B cell (primary cell): ENCODE measurements around the gene FOXI1. TPM values are rescaled to one million over a fixed set of nuclear protein-coding genes. Genes with fewer than 3 reads are reported as not detected.

Experiments
- ATAC-seq: fragments of 200-7000 bp; cut with Tn5 transposase; one replicate; pipeline ENCODE4 v1.10.0; 2021; ENCODE audit warnings: low read depth, mild to moderate bottlenecking, moderate number of reproducible peaks, moderate library complexity
- CTCF ChIA-PET: fragments of 350-600 bp; sonication (Branson Sonifier 250); formaldehyde crosslinking; loops from one replicate; lab custom pipeline; 2021; ENCODE audit warnings: antibody characterized with exemption, inconsistent platforms; lab: Charles Lee
- POLR2A ChIA-PET: fragments of 350-600 bp; sonication (Branson Sonifier 250); formaldehyde crosslinking; loops from one replicate; lab custom pipeline; 2021; ENCODE audit warnings: antibody characterized with exemption; lab: Charles Lee
- DNase-seq: peaks from one replicate; pipeline ENCODE4 v3.0.0; 2013
- H2AFZ ChIP-seq: 2 replicates; pipeline ENCODE4 v1.6.1; 2012; ENCODE audit warnings: mild to moderate bottlenecking, low read depth, low read length; ENCODE audit not compliant: insufficient read depth, poor library complexity, severe bottlenecking
- H3K27ac ChIP-seq, 2 donors: 1 replicate in 1 of 2; 2 replicates in 1 of 2; pipeline ENCODE4 v1.5.1; 2012 to 2013; ENCODE audit warnings: low read length in 2 of 2, mild to moderate bottlenecking in 2 of 2, moderate library complexity in 1 of 2
- H3K27me3 ChIP-seq, 4 experiments: fragments of 200-600 bp in 1 of 4; sonication (generic) in 1 of 4; replicated peaks in 1 of 4; 1 replicate in 2 of 4; 2 replicates in 2 of 4; pipeline versions ENCODE4 v1.6.1 to v1.7.0; 2013 to 2016; ENCODE audit warnings: low read length in 3 of 4, mild to moderate bottlenecking in 2 of 4, mixed read lengths in 1 of 4, moderate library complexity in 1 of 4; ENCODE audit not compliant: insufficient read depth in 4 of 4, control insufficient read depth in 3 of 4; ENCODE audit errors: control extremely low read depth in 1 of 4
- H3K36me3 ChIP-seq, 2 experiments: replicated peaks in 1 of 2; 1 replicate in 1 of 2; 2 replicates in 1 of 2; pipeline versions ENCODE4 v1.6.1 to v1.7.1; 2013; ENCODE audit warnings: low read length in 1 of 2; ENCODE audit not compliant: insufficient read depth in 2 of 2, control insufficient read depth in 1 of 2; ENCODE audit errors: control extremely low read depth in 1 of 2, extremely low read depth in 1 of 2
- H3K4me1 ChIP-seq, 2 donors: fragments of 200-600 bp in 1 of 2; sonication (generic) in 1 of 2; 1 replicate in 1 of 2; 2 replicates in 1 of 2; pipeline versions ENCODE4 v1.5.1 to v1.6.1; 2013 to 2017; ENCODE audit warnings: low read length in 2 of 2; ENCODE audit not compliant: control insufficient read depth in 2 of 2, insufficient read depth in 2 of 2
- H3K4me2 ChIP-seq: replicated peaks from 2 replicates; pipeline ENCODE3; 2012; ENCODE audit warnings: mild to moderate bottlenecking, low read depth, low read length; ENCODE audit not compliant: poor library complexity, severe bottlenecking
- H3K4me3 ChIP-seq, 5 experiments: fragments of 200-600 bp in 1 of 5; sonication (generic) in 1 of 5; 1 replicate in 3 of 5; 2 replicates in 2 of 5; pipeline versions ENCODE4 v1.5.1 to v1.7.0; 2011 to 2016; ENCODE audit warnings: low read length in 4 of 5, mild to moderate bottlenecking in 4 of 5, low read depth in 2 of 5, control low read depth in 1 of 5, moderate library complexity in 1 of 5; ENCODE audit not compliant: insufficient read depth in 1 of 5; ENCODE audit errors: control extremely low read depth in 1 of 5, extremely low read depth in 1 of 5
- H3K79me2 ChIP-seq: fragments of 200-600 bp; sonication (generic); one replicate; pipeline ENCODE4 v1.6.0; 2016; ENCODE audit warnings: low read length; ENCODE audit not compliant: control insufficient read depth, insufficient read depth
- H3K9ac ChIP-seq: fragments of 200-600 bp; sonication (generic); 2 replicates; pipeline ENCODE4 v1.6.1; 2017; ENCODE audit warnings: mild to moderate bottlenecking, low read length, moderate library complexity
- H3K9me3 ChIP-seq, 3 donors: one replicate each; pipeline versions ENCODE4 v1.6.1 to v1.7.1; 2013; ENCODE audit warnings: low read length in 2 of 3; ENCODE audit not compliant: control insufficient read depth in 2 of 3, insufficient read depth in 1 of 3; ENCODE audit errors: control extremely low read depth in 1 of 3
- H4K20me1 ChIP-seq: 2 replicates; pipeline ENCODE4 v1.6.0; 2012; ENCODE audit warnings: mild to moderate bottlenecking, low read length; ENCODE audit not compliant: insufficient read depth, control insufficient read depth, poor library complexity, severe bottlenecking
- H3K27ac Mint-ChIP-seq: one replicate; pipeline ENCODE4 v1.8.0; 2021; ENCODE audit warnings: mixed read lengths
- H3K27me3 Mint-ChIP-seq: one replicate; pipeline ENCODE4 v1.8.0; 2021; ENCODE audit warnings: mixed read lengths
- H3K4me1 Mint-ChIP-seq: one replicate; pipeline ENCODE4 v1.8.0; 2021; ENCODE audit warnings: mixed read lengths
- H3K4me3 Mint-ChIP-seq: one replicate; pipeline ENCODE4 v1.8.0; 2021; ENCODE audit warnings: mixed read lengths
- H3K9me3 Mint-ChIP-seq: one replicate; pipeline ENCODE4 v1.8.0; 2022; ENCODE audit warnings: mixed read lengths; ENCODE audit not compliant: insufficient read depth
- EZH2 ChIP-seq: IDR thresholded peaks from 2 replicates; pipeline ENCODE4 v1.6.1; 2012; ENCODE audit warnings: borderline replicate concordance, low read depth, mild to moderate bottlenecking, moderate library complexity, low read length; ENCODE audit not compliant: insufficient read depth, poor library complexity, severe bottlenecking
- WGBS: methylation state at CpG from one replicate; pipeline ENCODE4 v1.1.5; 2013; ENCODE audit warnings: missing lambda C conversion rate; ENCODE audit not compliant: insufficient coverage; 5-methylcytosine and 5-hydroxymethylcytosine counted together
- intact Hi-C: fragments of 100-400 bp; cut with micrococcal nuclease; formaldehyde crosslinking; loops from one replicate; pipeline ENCODE4 v1.10.0; 2022
- polyA plus RNA-seq: library from polyadenylated mRNA; depleted of rRNA; stranded (reverse); fragments of >200 nt; gene quantifications from 2 replicates; pipeline ENCODE4 v1.2.3, GENCODE V29; 2012
- total RNA-seq, 2 donors: library from RNA; stranded (reverse); fragments of 120-200 nt in 1 of 2; gene quantifications; 1 replicate in 1 of 2; 2 replicates in 1 of 2; pipeline versions ENCODE4 v1.2.3 to v1.2.4, GENCODE V29; 2013 to 2022
- TF ChIP-seq, protein P1 (sequence below): fragments of 200-600 bp; IDR thresholded peaks from one replicate; pipeline ENCODE4 v1.8.0; 2022; ENCODE audit warnings: antibody characterized with exemption, mild to moderate bottlenecking

FOXI1 gene
- total and polyA plus RNA-seq, 2 donors (not counting 1 experiment from before 2014, with no cell fraction given) = not detected

DNA sequence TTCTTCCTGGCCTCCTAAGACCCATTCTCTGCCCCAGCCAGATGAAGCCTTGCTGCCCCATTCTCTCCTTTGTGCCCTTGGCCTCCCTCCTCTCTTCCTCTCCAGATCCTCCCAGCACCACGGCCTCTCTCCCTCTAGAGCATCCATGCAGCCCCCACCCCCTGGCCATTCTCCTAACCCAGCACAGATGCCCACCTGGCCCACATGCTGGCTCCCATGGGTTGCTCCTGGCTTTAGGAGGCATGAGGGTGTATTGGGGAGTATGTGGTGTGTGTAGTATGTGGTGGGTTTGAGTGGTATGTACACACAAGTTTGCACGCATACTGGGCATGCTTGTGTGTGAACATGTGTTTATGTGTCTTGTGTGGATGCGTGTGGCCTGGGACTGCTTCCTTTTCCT lies 47.1 kb downstream of the FOXI1 start:
- CTCF ChIA-PET = interaction anchor here (1.5 kb wide), 1 partner anchor 31 kb away, joined by 3 read pairs; no protein-coding TSS in a partner anchor
- 100% methylated on average over 1 of the region's 3 CpGs for WGBS
- DNase-seq = no peak
- no peaks in the 10 kb centered on the region for H3K9me3 Mint-ChIP-seq
- Histone ChIP-seq H3K9me3 (peaks cover 0 to 3% (median 0%) of the 10 kb centered on the region in 3 donors), H3K79me2 (no peaks in the 10 kb centered on the region), H3K36me3 (no peaks in the 10 kb centered on the region), H4K20me1 (no peaks in the 10 kb centered on the region), H3K4me3 (no peak overlapping the region), H2AFZ (no peak overlapping the region), H3K4me2 (no peak overlapping the region), H3K9ac (no peak overlapping the region), H3K27ac (no peak overlapping the region), H3K27me3 (no peaks in the 10 kb centered on the region), H3K4me1 (no peaks in the 10 kb centered on the region)
- intact Hi-C loops = no loop called here
- H3K27me3 Mint-ChIP-seq = peaks cover 4% of the 10 kb centered on the region
- ATAC-seq = no peak
- no peak overlapping the region for H3K4me3 Mint-ChIP-seq
- peaks cover 6% of the 10 kb centered on the region for H3K4me1 Mint-ChIP-seq
- H3K27ac Mint-ChIP-seq = no peak overlapping the region
- no peak for TF ChIP-seq EZH2
- TF ChIP-seq, protein P1, sequence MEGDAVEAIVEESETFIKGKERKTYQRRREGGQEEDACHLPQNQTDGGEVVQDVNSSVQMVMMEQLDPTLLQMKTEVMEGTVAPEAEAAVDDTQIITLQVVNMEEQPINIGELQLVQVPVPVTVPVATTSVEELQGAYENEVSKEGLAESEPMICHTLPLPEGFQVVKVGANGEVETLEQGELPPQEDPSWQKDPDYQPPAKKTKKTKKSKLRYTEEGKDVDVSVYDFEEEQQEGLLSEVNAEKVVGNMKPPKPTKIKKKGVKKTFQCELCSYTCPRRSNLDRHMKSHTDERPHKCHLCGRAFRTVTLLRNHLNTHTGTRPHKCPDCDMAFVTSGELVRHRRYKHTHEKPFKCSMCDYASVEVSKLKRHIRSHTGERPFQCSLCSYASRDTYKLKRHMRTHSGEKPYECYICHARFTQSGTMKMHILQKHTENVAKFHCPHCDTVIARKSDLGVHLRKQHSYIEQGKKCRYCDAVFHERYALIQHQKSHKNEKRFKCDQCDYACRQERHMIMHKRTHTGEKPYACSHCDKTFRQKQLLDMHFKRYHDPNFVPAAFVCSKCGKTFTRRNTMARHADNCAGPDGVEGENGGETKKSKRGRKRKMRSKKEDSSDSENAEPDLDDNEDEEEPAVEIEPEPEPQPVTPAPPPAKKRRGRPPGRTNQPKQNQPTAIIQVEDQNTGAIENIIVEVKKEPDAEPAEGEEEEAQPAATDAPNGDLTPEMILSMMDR = no peak
- POLR2A ChIA-PET = no interaction called here

- TF ChIP-seq, protein P1 = no peak
- TF ChIP-seq EZH2 = no peak
- Histone ChIP-seq H3K36me3 (no peaks in the 10 kb centered on the region), H2AFZ (no peak overlapping the region), H3K27me3 (no peaks in the 10 kb centered on the region), H3K4me2 (no peak overlapping the region), H3K27ac (no peak overlapping the region), H3K4me1 (no peaks in the 10 kb centered on the region), H3K4me3 (no peak overlapping the region), H3K79me2 (no peaks in the 10 kb centered on the region), H3K9ac (no peak overlapping the region), H3K9me3 (peaks cover 0 to 3% (median 0%) of the 10 kb centered on the region in 3 donors), H4K20me1 (no peaks in the 10 kb centered on the region)
- peaks cover under 1% of the 10 kb centered on the region for H3K27me3 Mint-ChIP-seq
- no peak overlapping the region for H3K4me3 Mint-ChIP-seq
- peaks cover 6% of the 10 kb centered on the region for H3K4me1 Mint-ChIP-seq
- 71% methylated on average over 4 of the region's 4 CpGs for WGBS
- intact Hi-C loops = no loop called here
- ChIA-PET CTCF (no interaction called here), POLR2A (no interaction called here)
- DNase-seq (no peak), ATAC-seq (no peak)
- no peaks in the 10 kb centered on the region for H3K9me3 Mint-ChIP-seq
- H3K27ac Mint-ChIP-seq = no peak overlapping the region
Observed at GRCh38 chr5:170154297-170154696, 48.6 kb downstream of the FOXI1 start.
